CD4-positive, alpha-beta T cell (primary cell): ENCODE measurements around the gene SSC4D. TPM values are rescaled to one million over a fixed set of nuclear protein-coding genes. Genes with fewer than 3 reads are reported as not detected.
"Not testable (repeated sequence)": the region's sequence is repeated elsewhere in the genome, so short reads cannot be mapped to it uniquely, and the experiment has no call there.

Source experiments
- ATAC-seq: fragments of 200-7000 bp; cut with Tn5 transposase; one replicate; pipeline ENCODE4 v1.10.0; 2022; ENCODE audit warnings: mild to moderate bottlenecking; ENCODE audit not compliant: poor library complexity
- CTCF ChIA-PET: fragments of 350-600 bp; sonication (Branson Sonifier 250); formaldehyde crosslinking; loops from one replicate; lab custom pipeline; 2021; ENCODE audit warnings: antibody characterized with exemption, inconsistent platforms; lab: Charles Lee
- POLR2A ChIA-PET: fragments of 350-600 bp; sonication (Branson Sonifier 250); formaldehyde crosslinking; loops from one replicate; lab custom pipeline; 2021; ENCODE audit warnings: antibody characterized with exemption, inconsistent platforms; lab: Charles Lee
- DNase-seq, 14 experiments: peaks; one replicate each; pipeline ENCODE4 v3.0.0-alpha.2; 2013 to 2020; ENCODE audit warnings: mixed read lengths in 2 of 14
- H3K27ac ChIP-seq, 2 donors: one replicate each; pipeline versions ENCODE4 v1.5.1 to v1.7.0; 2013; ENCODE audit warnings: low read length in 2 of 2, low read depth in 1 of 2, mild to moderate bottlenecking in 1 of 2
- H3K27me3 ChIP-seq, 2 experiments: 1 replicate in 1 of 2; 2 replicates in 1 of 2; pipeline versions ENCODE4 v1.6.1 to v1.7.0; 2013; ENCODE audit warnings: low read length in 2 of 2, control low read depth in 1 of 2, mild to moderate bottlenecking in 1 of 2, moderate library complexity in 1 of 2; ENCODE audit not compliant: insufficient read depth in 2 of 2, control insufficient read depth in 1 of 2
- H3K36me3 ChIP-seq: one replicate; pipeline ENCODE4 v1.6.1; 2013; ENCODE audit warnings: low read length, control low read depth; ENCODE audit not compliant: insufficient read depth
- H3K4me1 ChIP-seq: one replicate; pipeline ENCODE4 v1.6.1; 2013; ENCODE audit warnings: low read length, control low read depth; ENCODE audit not compliant: insufficient read depth
- H3K4me3 ChIP-seq: one replicate; pipeline ENCODE4 v1.5.1; 2013; ENCODE audit warnings: mild to moderate bottlenecking, low read length, moderate library complexity
- H3K9me3 ChIP-seq, 2 experiments: 1 replicate in 1 of 2; 2 replicates in 1 of 2; pipeline versions ENCODE4 v1.6.1 to v1.7.0; 2013; ENCODE audit warnings: low read length in 2 of 2, mild to moderate bottlenecking in 2 of 2, control low read depth in 1 of 2, moderate library complexity in 1 of 2; ENCODE audit not compliant: control insufficient read depth in 1 of 2, insufficient read depth in 1 of 2
- H3K27ac Mint-ChIP-seq: one replicate; pipeline ENCODE4 v1.8.0; 2020; ENCODE audit warnings: mixed read lengths
- H3K27me3 Mint-ChIP-seq: one replicate; pipeline ENCODE4 v1.8.0; 2021; ENCODE audit warnings: mixed read lengths
- H3K36me3 Mint-ChIP-seq: one replicate; pipeline ENCODE4 v1.8.0; 2021; ENCODE audit warnings: low read depth, mixed read lengths
- H3K4me1 Mint-ChIP-seq: one replicate; pipeline ENCODE4 v1.8.0; 2021; ENCODE audit warnings: low read depth, mixed read lengths
- H3K4me3 Mint-ChIP-seq: one replicate; pipeline ENCODE4 v1.8.0; 2020; ENCODE audit warnings: mild to moderate bottlenecking, mixed read lengths
- H3K9me3 Mint-ChIP-seq: one replicate; pipeline ENCODE4 v1.8.0; 2020; ENCODE audit warnings: mixed read lengths
- CTCF ChIP-seq: fragments of 200-600 bp; IDR thresholded peaks from one replicate; pipeline ENCODE4 v1.8.0; 2022; ENCODE audit warnings: antibody characterized with exemption, mild to moderate bottlenecking
- intact Hi-C, 2 experiments: fragments of 100-400 bp; cut with DNase I in 1 of 2; cut with micrococcal nuclease in 1 of 2; formaldehyde crosslinking; loops; one replicate each; pipeline versions ENCODE4 v1.15.1 to v1.9.0; 2023 to 2025; cut with DNase I, micrococcal nuclease
- total RNA-seq, 174 experiments: library from RNA in 2 of 174; stranded (reverse) in 2 of 174; gene quantifications; one replicate each; pipeline ENCODE4 v1.2.3 and lab custom pipeline; 2021 to 2026

SSC4D gene
- total RNA-seq, 2 experiments from 2014 or later: not detected

GRCh38 chr7:76441792-76442191, 32.3 kb upstream of the SSC4D start:
- CTCF ChIA-PET, H3K9me3 ChIP-seq, H3K36me3 Mint-ChIP-seq, H3K9me3 Mint-ChIP-seq, H3K27me3 ChIP-seq, H3K27ac ChIP-seq, H3K27me3 Mint-ChIP-seq, H3K36me3 ChIP-seq, H3K27ac Mint-ChIP-seq, H3K4me1 Mint-ChIP-seq, DNase-seq, intact Hi-C loops, H3K4me3 ChIP-seq, H3K4me3 Mint-ChIP-seq, POLR2A ChIA-PET: not testable (repeated sequence)
- H3K4me1 ChIP-seq: peaks cover 19% of the 10 kb centered on the region
- ATAC-seq: peak; percentile 52

- CTCF ChIA-PET, H3K36me3 Mint-ChIP-seq, H3K4me3 ChIP-seq, H3K4me1 Mint-ChIP-seq, DNase-seq, H3K36me3 ChIP-seq, H3K27ac Mint-ChIP-seq, POLR2A ChIA-PET, intact Hi-C loops, H3K27ac ChIP-seq, H3K27me3 Mint-ChIP-seq, ATAC-seq, H3K9me3 ChIP-seq, H3K27me3 ChIP-seq, H3K9me3 Mint-ChIP-seq, H3K4me3 Mint-ChIP-seq: not testable (repeated sequence)
- H3K4me1 ChIP-seq: peaks cover 17% of the 10 kb centered on the region
These were observed 30.9 kb upstream of the SSC4D start for GRCh38 chr7:76440404-76440803.

- H3K4me1 Mint-ChIP-seq, POLR2A ChIA-PET, H3K4me3 ChIP-seq, DNase-seq, CTCF ChIA-PET, ATAC-seq, H3K9me3 ChIP-seq, H3K36me3 Mint-ChIP-seq, H3K9me3 Mint-ChIP-seq, H3K27me3 ChIP-seq, H3K27ac Mint-ChIP-seq, H3K36me3 ChIP-seq, H3K27me3 Mint-ChIP-seq, H3K27ac ChIP-seq, H3K4me3 Mint-ChIP-seq, intact Hi-C loops: not testable (repeated sequence)
- peaks cover 11% of the 10 kb centered on the region for H3K4me1 ChIP-seq
These were observed 29.8 kb upstream of the SSC4D start for GRCh38 chr7:76439120-76439888.

GRCh38 chr7:76437873-76438272, 28.4 kb upstream of the SSC4D start:
- TF ChIP-seq CTCF: peak; percentile 54
- H3K4me1 ChIP-seq, H3K9me3 Mint-ChIP-seq, H3K27ac ChIP-seq, intact Hi-C loops, H3K9me3 ChIP-seq, H3K27me3 ChIP-seq, H3K36me3 Mint-ChIP-seq, H3K36me3 ChIP-seq, POLR2A ChIA-PET, H3K4me3 Mint-ChIP-seq, CTCF ChIA-PET, H3K27me3 Mint-ChIP-seq, H3K4me1 Mint-ChIP-seq, H3K27ac Mint-ChIP-seq, H3K4me3 ChIP-seq: not testable (repeated sequence)
- peak; percentile 31 to 79 (median 48) for DNase-seq
- ATAC-seq: peak; percentile 70
